ENCODE data around the gene MACROD2. TPM values are rescaled to one million over a fixed set of nuclear protein-coding genes. Genes with fewer than 3 reads are reported as not detected.

MACROD2 gene
- total and polyA plus RNA-seq, 2 experiments from 2014 or later, result 2.8 to 4.3 TPM

DNA sequence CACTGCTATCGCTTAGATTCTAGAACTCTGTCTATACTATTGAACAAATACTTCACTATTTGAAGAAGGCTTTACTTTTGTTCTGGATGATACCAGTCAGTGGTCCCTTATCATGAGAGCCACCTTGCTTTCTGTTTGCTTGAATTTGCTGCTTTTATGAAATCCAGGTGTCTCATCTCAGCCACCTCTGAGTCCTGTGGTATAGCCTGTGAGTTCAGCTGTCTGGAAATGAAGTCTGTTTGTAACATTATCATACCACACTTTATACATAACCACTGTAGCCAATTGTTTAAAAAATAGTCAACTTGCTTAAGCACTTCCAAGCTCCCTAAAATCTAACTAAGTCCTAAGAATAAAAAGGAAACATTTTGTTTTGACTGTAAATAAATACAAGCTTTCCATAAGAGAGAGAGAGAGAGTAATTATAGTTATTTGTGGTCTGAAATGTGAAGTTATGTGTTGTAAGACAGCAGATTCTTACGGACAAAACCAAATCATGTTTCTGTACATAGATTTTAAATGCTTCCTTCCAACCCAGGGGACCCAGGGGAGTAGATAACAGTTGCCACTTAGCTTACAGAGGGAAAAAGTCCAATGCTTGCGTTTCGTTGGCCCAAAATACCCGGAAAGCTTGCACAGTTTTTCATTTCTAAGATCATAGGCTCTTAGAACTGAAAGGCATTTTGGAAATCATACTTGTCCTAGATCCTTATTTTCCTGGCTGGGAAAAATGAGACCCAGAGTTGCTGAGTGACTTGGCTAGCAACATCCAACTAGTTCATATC is 1449.9 kb downstream of the MACROD2 start:
- TF ChIP-seq, protein P1, sequence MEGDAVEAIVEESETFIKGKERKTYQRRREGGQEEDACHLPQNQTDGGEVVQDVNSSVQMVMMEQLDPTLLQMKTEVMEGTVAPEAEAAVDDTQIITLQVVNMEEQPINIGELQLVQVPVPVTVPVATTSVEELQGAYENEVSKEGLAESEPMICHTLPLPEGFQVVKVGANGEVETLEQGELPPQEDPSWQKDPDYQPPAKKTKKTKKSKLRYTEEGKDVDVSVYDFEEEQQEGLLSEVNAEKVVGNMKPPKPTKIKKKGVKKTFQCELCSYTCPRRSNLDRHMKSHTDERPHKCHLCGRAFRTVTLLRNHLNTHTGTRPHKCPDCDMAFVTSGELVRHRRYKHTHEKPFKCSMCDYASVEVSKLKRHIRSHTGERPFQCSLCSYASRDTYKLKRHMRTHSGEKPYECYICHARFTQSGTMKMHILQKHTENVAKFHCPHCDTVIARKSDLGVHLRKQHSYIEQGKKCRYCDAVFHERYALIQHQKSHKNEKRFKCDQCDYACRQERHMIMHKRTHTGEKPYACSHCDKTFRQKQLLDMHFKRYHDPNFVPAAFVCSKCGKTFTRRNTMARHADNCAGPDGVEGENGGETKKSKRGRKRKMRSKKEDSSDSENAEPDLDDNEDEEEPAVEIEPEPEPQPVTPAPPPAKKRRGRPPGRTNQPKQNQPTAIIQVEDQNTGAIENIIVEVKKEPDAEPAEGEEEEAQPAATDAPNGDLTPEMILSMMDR (conservative IDR thresholded peaks at IDR 0.05; ENCODE audit: low read depth in 2 of 2), result no peak
- TF ChIP-seq REST (IDR thresholded peaks at IDR 0.05; ENCODE audit: unreplicated experiment) (no peak), CREB1 (CRISPR knock-in tag; IDR thresholded peaks at IDR 0.05; ENCODE audit: low read depth) (no peak), EZH2phosphoT487 (IDR thresholded peaks at IDR 0.05; ENCODE audit: unreplicated experiment) (no peak), EZH2 (IDR thresholded peaks at IDR 0.05; ENCODE audit: low read depth, unreplicated experiment) (no peak), NANOG (IDR thresholded peaks at IDR 0.05; ENCODE audit: borderline replicate concordance) (no peak), JUNB (IDR thresholded peaks at IDR 0.05; ENCODE audit: unreplicated experiment) (no peak), ZNF114 (CRISPR knock-in tag; IDR thresholded peaks at IDR 0.05) (no peak), ZNF331 (CRISPR knock-in tag; IDR thresholded peaks at IDR 0.05; ENCODE audit: low read depth) (no peak), ZNF462 (CRISPR knock-in tag; IDR thresholded peaks at IDR 0.05) (no peak), ETS1 (IDR thresholded peaks at IDR 0.05) (no peak), STAT1 (IDR thresholded peaks at IDR 0.05; ENCODE audit: unreplicated experiment) (no peak), POLR2AphosphoS5 (IDR thresholded peaks at IDR 0.05; ENCODE audit: low read depth) (no peak)
- no peaks in the 10 kb centered on the region for H3K27me3 Mint-ChIP-seq (ENCODE audit: insufficient read depth, low read depth, poor library complexity)
- H3K27me3 ChIP-seq (ENCODE audit: insufficient read depth), result no peaks in the 10 kb centered on the region
- no peak overlapping the region for H3K4me3 ChIP-seq
- no peaks in the 10 kb centered on the region for H3F3A ChIP-seq (replicated peaks; ENCODE audit: low read depth)
- no peak overlapping the region for H3K27ac ChIP-seq (ENCODE audit: low read depth)
- no peak overlapping the region for H2AFZ ChIP-seq
- no peaks in the 10 kb centered on the region for H3K36me3 Mint-ChIP-seq (ENCODE audit: low read depth)
- H3K9me2 ChIP-seq (ENCODE audit: insufficient read depth), result no peaks in the 10 kb centered on the region
- H3K4me2 ChIP-seq, result no peak overlapping the region
- H4K20me1 ChIP-seq (replicated peaks; ENCODE audit: insufficient read depth), result no peaks in the 10 kb centered on the region
- H3K27ac Mint-ChIP-seq, result no peak overlapping the region
- peaks cover 11% of the 10 kb centered on the region for H3K4me1 Mint-ChIP-seq
- H3K9me3 Mint-ChIP-seq, result no peaks in the 10 kb centered on the region
- no peaks in the 10 kb centered on the region for H3K36me3 ChIP-seq (ENCODE audit: insufficient read depth)
- H3K79me2 ChIP-seq (replicated peaks; ENCODE audit: insufficient read depth), result no peaks in the 10 kb centered on the region
- ATAC-seq (no peak), DNase-seq (ENCODE audit: low spot score) (no peak)
- peaks cover 11% of the 10 kb centered on the region for H3K4me1 ChIP-seq (ENCODE audit: insufficient read depth)
- H3K4me3 Mint-ChIP-seq, result no peak overlapping the region

Measured in GM23338 (cell line).